Measurements from ENCODE around the gene PRDX6. TPM values are rescaled to one million over a fixed set of nuclear protein-coding genes. Genes with fewer than 3 reads are reported as not detected.

Gene PRDX6
- total and polyA plus RNA-seq, 10 of the 15 experiments (the other 5 are each of a cell fraction or from before 2014, with no cell fraction given), result 70.7 to 230 (median 138) TPM

DNA sequence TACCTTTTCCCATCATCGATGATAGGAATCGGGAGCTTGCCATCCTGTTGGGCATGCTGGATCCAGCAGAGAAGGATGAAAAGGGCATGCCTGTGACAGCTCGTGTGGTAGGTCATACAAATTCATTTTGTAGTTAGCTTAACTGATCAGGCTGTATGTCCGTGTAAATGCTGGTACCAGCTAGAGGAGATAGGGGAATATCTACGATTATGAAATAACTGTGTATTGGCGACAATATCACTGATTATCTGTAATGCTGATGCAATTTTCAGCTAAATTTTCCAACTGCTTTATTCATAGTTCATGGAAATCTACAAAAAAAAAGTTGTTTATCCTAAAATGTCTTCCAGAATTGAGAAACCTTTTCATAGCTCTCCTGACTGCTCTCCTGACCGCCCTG, 8.3 kb downstream of the PRDX6 start (continued):
- TF ChIP-seq E2F8 (IDR thresholded peaks at IDR 0.05; ENCODE audit: low read depth, partially characterized antibody), result no peak
- TF ChIP-seq GABPA (IDR thresholded peaks at IDR 0.05; ENCODE audit: low read depth), result no peak
- no peak for TF ChIP-seq NFXL1 (IDR thresholded peaks at IDR 0.05; ENCODE audit: borderline replicate concordance)
- no peak for TF ChIP-seq WRNIP1 (IDR thresholded peaks at IDR 0.05; ENCODE audit: borderline replicate concordance, low read depth, low read length)
- TF ChIP-seq ZBTB11 (CRISPR knock-in tag; IDR thresholded peaks at IDR 0.05), result no peak
- TF ChIP-seq BCL11A (IDR thresholded peaks at IDR 0.05; ENCODE audit: low read depth, low read length), result no peak
- TF ChIP-seq SREBF2 (IDR thresholded peaks at IDR 0.05; ENCODE audit: low read length), result no peak
- TF ChIP-seq FOS (IDR thresholded peaks at IDR 0.05; ENCODE audit: borderline replicate concordance, extremely low read depth, insufficient read length), result no peak
- TF ChIP-seq E2F4 (IDR thresholded peaks at IDR 0.05; ENCODE audit: low read depth, low read length), result no peak
- TF ChIP-seq, protein P1, sequence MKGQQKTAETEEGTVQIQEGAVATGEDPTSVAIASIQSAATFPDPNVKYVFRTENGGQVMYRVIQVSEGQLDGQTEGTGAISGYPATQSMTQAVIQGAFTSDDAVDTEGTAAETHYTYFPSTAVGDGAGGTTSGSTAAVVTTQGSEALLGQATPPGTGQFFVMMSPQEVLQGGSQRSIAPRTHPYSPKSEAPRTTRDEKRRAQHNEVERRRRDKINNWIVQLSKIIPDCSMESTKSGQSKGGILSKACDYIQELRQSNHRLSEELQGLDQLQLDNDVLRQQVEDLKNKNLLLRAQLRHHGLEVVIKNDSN (IDR thresholded peaks at IDR 0.05; ENCODE audit: borderline replicate concordance, extremely low read length, insufficient read depth, low read depth, low read length), result no peak
- TF ChIP-seq RAD51 (IDR thresholded peaks at IDR 0.05), result no peak
- TF ChIP-seq SIN3A (IDR thresholded peaks at IDR 0.05; ENCODE audit: low read depth, low read length), result no peak
